Activated T-cell treated with anti-CD3 and anti-CD28 coated beads for 48 hours (primary cell): Measurements from ENCODE around the gene IFNK.

Source experiments
- DNase-seq: peaks from one replicate; pipeline ENCODE4 v3.0.0-alpha.2; 2020; ENCODE audit warnings: low read depth

The IFNK gene

GRCh38 chr9:27538647-27539046 lies 14.6 kb downstream of the IFNK start:
- DNase-seq: no peak

GRCh38 chr9:27539479-27540441 lies 15.7 kb downstream of the IFNK start:
- no peak for DNase-seq

GRCh38 chr9:27540502-27540901 lies 16.4 kb downstream of the IFNK start:
- no peak for DNase-seq

- DNase-seq: no peak
Measured at GRCh38 chr9:27541740-27542139, 17.6 kb downstream of the IFNK start.

- no peak for DNase-seq
Measured at GRCh38 chr9:27542508-27542907, 18.4 kb downstream of the IFNK start.

- no peak for DNase-seq
Measured at GRCh38 chr9:27545471-27545870, 21.4 kb downstream of the IFNK start.

GRCh38 chr9:27548055-27548741 lies 24.1 kb downstream of the IFNK start:
- no peak for DNase-seq

GRCh38 chr9:27549196-27549755 lies 25.2 kb downstream of the IFNK start:
- DNase-seq: no peak

- no peak for DNase-seq
Measured at GRCh38 chr9:27554712-27555111, 30.6 kb downstream of the IFNK start.

- DNase-seq: no peak
Measured at GRCh38 chr9:27556470-27556869, 32.4 kb downstream of the IFNK start.

- no peak for DNase-seq
Measured at GRCh38 chr9:27558307-27558706, 34.2 kb downstream of the IFNK start.

- DNase-seq: no peak
Measured at GRCh38 chr9:27560457-27560856, 36.4 kb downstream of the IFNK start.

GRCh38 chr9:27561685-27562084 lies 37.6 kb downstream of the IFNK start:
- no peak for DNase-seq

- no peak for DNase-seq
Measured at GRCh38 chr9:27563738-27564430, 39.8 kb downstream of the IFNK start.

GRCh38 chr9:27564670-27565069 lies 40.6 kb downstream of the IFNK start:
- no peak for DNase-seq

- DNase-seq: no peak
Measured at GRCh38 chr9:27565696-27566095, 41.6 kb downstream of the IFNK start.

GRCh38 chr9:27566118-27566517 lies 42.0 kb downstream of the IFNK start:
- no peak for DNase-seq

- no peak for DNase-seq
Measured at GRCh38 chr9:27569406-27569805, 45.3 kb downstream of the IFNK start.

GRCh38 chr9:27571011-27571410 lies 46.9 kb downstream of the IFNK start:
- no peak for DNase-seq

GRCh38 chr9:27572061-27572460 lies 48.0 kb downstream of the IFNK start:
- DNase-seq: no peak

GRCh38 chr9:27572566-27572917 lies 48.5 kb downstream of the IFNK start:
- DNase-seq: no peak

GRCh38 chr9:27572918-27573633 lies 49.0 kb downstream of the IFNK start, which contains the start of gene C9orf72:
C9orf72 (minus strand) TSS chr9:27573481; CDS start chr9:27567120, 6,361 bp downstream.
- peak; percentile 87 for DNase-seq
